ENCODE data around the gene C1orf74. TPM values are rescaled to one million over a fixed set of nuclear protein-coding genes. Genes with fewer than 3 reads are reported as not detected.

C1orf74 gene
- total RNA-seq, 1 experiment from 2014 or later = 7.1 TPM

DNA sequence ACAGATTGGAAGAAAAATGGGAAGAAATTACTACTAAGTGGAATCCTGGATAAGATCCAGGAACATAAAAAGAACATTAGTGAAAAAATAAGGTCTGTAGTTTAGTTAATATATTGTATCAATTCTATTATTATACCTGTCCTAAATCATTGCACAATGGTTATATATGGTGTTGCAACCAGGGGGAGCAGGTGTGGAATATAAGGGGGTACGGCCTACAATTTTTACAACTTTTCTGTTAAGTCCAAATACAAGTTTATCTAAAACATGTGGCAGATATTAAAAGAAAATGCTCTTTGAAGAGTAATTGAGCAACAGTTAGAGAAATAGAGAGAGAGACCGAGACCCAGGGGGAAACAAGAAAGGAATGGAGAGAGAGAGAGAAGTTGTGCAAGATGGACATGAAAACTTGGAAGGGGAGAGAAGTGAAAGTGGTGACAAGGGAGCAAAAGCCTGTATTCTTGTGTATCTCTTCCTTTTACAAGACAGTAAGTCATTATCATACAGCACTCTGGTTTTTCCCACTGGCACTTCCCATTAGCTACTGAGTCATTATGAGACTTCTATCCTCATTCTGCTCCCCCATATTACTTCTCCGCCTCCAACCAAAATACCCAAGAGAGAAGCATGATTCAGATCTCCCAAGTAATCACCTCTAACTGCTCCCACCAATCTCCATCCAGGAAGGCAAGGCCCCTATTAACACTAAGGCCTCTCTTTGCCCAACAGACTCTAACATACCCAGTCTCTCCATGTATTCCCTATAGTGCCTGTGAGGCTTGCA lies 50.8 kb downstream of the C1orf74 start:
- no TSS peak for BruUV-seq (replicated peaks)
- no peak for DNase-seq (ENCODE audit: unreplicated experiment)
- Mint-ChIP-seq H3K4me1 (ENCODE audit: insufficient read depth, unreplicated experiment) (peaks cover 4% of the 10 kb centered on the region), H3K36me3 (ENCODE audit: insufficient read depth, unreplicated experiment) (no peaks in the 10 kb centered on the region), H3K27ac (ENCODE audit: low read depth, unreplicated experiment) (no peak overlapping the region), H3K27me3 (ENCODE audit: insufficient read depth, unreplicated experiment) (no peaks in the 10 kb centered on the region), H3K9me3 (ENCODE audit: unreplicated experiment) (no peaks in the 10 kb centered on the region), H3K4me3 (ENCODE audit: unreplicated experiment) (no peak overlapping the region)
- POLR2A ChIA-PET = interaction anchor here (0.8 to 1.4 kb wide), 3 partner anchors 36 to 136 kb away, joined by 3 to 4 read pairs (median 3); no protein-coding TSS in a partner anchor
- intact Hi-C loops (cut with micrococcal nuclease) = no loop called here
- CTCF ChIA-PET = interaction anchor here (0.6 to 16.7 kb wide), 7 partner anchors 9 to 154 kb away, joined by 3 to 227 read pairs (median 4); no protein-coding TSS in a partner anchor
- TF ChIP-seq, protein P1, sequence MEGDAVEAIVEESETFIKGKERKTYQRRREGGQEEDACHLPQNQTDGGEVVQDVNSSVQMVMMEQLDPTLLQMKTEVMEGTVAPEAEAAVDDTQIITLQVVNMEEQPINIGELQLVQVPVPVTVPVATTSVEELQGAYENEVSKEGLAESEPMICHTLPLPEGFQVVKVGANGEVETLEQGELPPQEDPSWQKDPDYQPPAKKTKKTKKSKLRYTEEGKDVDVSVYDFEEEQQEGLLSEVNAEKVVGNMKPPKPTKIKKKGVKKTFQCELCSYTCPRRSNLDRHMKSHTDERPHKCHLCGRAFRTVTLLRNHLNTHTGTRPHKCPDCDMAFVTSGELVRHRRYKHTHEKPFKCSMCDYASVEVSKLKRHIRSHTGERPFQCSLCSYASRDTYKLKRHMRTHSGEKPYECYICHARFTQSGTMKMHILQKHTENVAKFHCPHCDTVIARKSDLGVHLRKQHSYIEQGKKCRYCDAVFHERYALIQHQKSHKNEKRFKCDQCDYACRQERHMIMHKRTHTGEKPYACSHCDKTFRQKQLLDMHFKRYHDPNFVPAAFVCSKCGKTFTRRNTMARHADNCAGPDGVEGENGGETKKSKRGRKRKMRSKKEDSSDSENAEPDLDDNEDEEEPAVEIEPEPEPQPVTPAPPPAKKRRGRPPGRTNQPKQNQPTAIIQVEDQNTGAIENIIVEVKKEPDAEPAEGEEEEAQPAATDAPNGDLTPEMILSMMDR (IDR thresholded peaks at IDR 0.05; ENCODE audit: unreplicated experiment) = no peak

DNA sequence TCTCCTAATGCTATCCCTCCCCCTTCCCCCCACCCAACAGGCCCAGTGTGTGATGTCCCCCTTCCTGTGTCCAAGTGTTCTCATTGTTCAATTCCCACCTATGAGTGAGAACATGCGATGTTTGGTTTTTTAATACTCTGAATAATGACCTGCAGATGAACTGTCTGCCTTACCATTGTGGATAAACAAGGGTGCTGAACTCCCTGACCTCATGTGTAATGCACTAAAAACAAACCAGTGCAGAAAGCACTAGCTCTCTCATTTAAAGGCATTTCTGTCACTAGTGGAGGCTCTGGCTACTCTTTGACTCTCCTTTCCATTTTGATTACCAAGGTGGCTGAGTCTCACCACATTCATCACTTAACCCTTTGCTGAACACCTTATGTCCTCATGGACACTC lies 51.6 kb downstream of the C1orf74 start:
- no peaks in the 10 kb centered on the region for H3K27me3 Mint-ChIP-seq (ENCODE audit: insufficient read depth, unreplicated experiment)
- intact Hi-C loops (cut with micrococcal nuclease) = no loop called here
- H3K27ac Mint-ChIP-seq (ENCODE audit: low read depth, unreplicated experiment) = no peak overlapping the region
- peaks cover 4% of the 10 kb centered on the region for H3K4me1 Mint-ChIP-seq (ENCODE audit: insufficient read depth, unreplicated experiment)
- H3K9me3 Mint-ChIP-seq (ENCODE audit: unreplicated experiment) = no peaks in the 10 kb centered on the region
- DNase-seq (ENCODE audit: unreplicated experiment) = no peak
- CTCF ChIA-PET = interaction anchor here (0.6 to 16.7 kb wide), 3 partner anchors 14 to 153 kb away, joined by 3 to 227 read pairs (median 4); no protein-coding TSS in a partner anchor
- no TSS peak for BruUV-seq (replicated peaks)
- POLR2A ChIA-PET = no interaction called here
- no peak overlapping the region for H3K4me3 Mint-ChIP-seq (ENCODE audit: unreplicated experiment)
- TF ChIP-seq, protein P1 (IDR thresholded peaks at IDR 0.05; ENCODE audit: unreplicated experiment) = no peak
- no peaks in the 10 kb centered on the region for H3K36me3 Mint-ChIP-seq (ENCODE audit: insufficient read depth, unreplicated experiment)

DNA sequence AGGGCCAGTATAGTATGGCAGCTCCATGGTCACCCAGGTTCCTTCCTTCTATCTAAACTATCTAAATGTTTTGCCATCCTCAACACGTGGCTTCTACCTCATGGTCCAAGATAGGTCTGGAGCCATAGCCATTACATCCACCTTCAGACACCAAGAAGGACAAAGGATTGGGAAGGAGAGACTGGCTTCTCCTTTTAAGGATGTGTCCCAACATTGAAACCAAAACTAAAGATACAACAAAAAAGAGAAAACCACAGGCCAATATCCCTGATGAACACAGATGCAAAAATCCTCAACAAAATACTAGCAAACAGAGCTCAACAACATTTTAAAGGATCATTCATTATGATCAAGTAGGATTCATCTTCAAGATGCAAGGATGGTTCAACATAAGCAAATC lies 54.9 kb downstream of the C1orf74 start:
- H3K4me1 Mint-ChIP-seq (ENCODE audit: insufficient read depth, unreplicated experiment) = peaks cover 4% of the 10 kb centered on the region
- POLR2A ChIA-PET = interaction anchor here (0.6 to 2.6 kb wide), 2 partner anchors 8 to 459 kb away, joined by 6 to 12 read pairs; no protein-coding TSS in a partner anchor
- DNase-seq (ENCODE audit: unreplicated experiment) = no peak
- no TSS peak for BruUV-seq (replicated peaks)
- intact Hi-C loops (cut with micrococcal nuclease) = no loop called here
- no peaks in the 10 kb centered on the region for H3K27me3 Mint-ChIP-seq (ENCODE audit: insufficient read depth, unreplicated experiment)
- no peak overlapping the region for H3K27ac Mint-ChIP-seq (ENCODE audit: low read depth, unreplicated experiment)
- H3K36me3 Mint-ChIP-seq (ENCODE audit: insufficient read depth, unreplicated experiment) = no peaks in the 10 kb centered on the region
- TF ChIP-seq, protein P1 (IDR thresholded peaks at IDR 0.05; ENCODE audit: unreplicated experiment) = no peak
- no peaks in the 10 kb centered on the region for H3K9me3 Mint-ChIP-seq (ENCODE audit: unreplicated experiment)
- CTCF ChIA-PET = interaction anchor here (1.2 to 16.7 kb wide), 5 partner anchors 8 to 1845 kb away, joined by 3 to 227 read pairs (median 8); no protein-coding TSS in a partner anchor
- H3K4me3 Mint-ChIP-seq (ENCODE audit: unreplicated experiment) = no peak overlapping the region

Other genes starting within 250 kb of the C1orf74 start
- gene CAMK1G, start 200.8 kb downstream of the C1orf74 start, total RNA-seq (2022) = not detected in 2 replicates
- 999 and 1,572 TPM in 2 replicates for gene LAMB3, start 132.1 kb downstream of the C1orf74 start, total RNA-seq (2022)
- not detected in 2 replicates for gene G0S2, start 109.1 kb downstream of the C1orf74 start, total RNA-seq (2022)
- 0.21 and 0.39 TPM in 2 replicates for gene HSD11B1, start 79.7 kb downstream of the C1orf74 start, total RNA-seq (2022)
- gene TRAF3IP3, start 28.5 kb downstream of the C1orf74 start, total RNA-seq (2022) = not detected in 2 replicates
- gene IRF6, start 21.6 kb upstream of the C1orf74 start, total RNA-seq (2022) = 87.8 and 106 TPM in 2 replicates
- 20.4 and 23.8 TPM in 2 replicates for gene UTP25, start 43.4 kb upstream of the C1orf74 start, total RNA-seq (2022)
- 0.79 and 1.4 TPM in 2 replicates for gene SYT14, start 153.7 kb upstream of the C1orf74 start, total RNA-seq (2022)